ENCODE results near the gene C4orf50.

The C4orf50 gene

DNA sequence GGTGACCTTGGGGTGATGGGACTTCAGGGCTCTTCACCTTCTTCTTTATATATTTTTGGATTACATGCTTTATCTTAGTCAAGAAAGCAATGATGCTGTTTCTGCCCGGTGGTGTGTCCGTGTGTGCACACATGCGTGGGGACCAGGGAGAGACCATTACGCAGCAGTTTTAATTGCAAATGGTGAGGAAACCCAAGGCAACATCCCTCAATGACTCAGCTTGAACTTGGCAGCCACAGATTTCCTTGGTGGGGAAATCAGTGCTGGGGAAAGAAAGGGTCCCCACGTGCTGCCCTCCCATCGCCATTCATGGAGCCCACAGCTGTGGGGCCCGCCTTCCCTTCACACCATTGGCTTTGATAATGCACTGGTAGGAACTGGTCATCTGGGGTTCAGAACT, 46.2 kb upstream of the C4orf50 start:
- no peak for TF ChIP-seq CSRNP3 (CRISPR knock-in tag; IDR thresholded peaks at IDR 0.05)
- no peak for ATAC-seq

GRCh38 chr4:6063684-6064083, 45.5 kb upstream of the C4orf50 start:
- TF ChIP-seq, protein P1, sequence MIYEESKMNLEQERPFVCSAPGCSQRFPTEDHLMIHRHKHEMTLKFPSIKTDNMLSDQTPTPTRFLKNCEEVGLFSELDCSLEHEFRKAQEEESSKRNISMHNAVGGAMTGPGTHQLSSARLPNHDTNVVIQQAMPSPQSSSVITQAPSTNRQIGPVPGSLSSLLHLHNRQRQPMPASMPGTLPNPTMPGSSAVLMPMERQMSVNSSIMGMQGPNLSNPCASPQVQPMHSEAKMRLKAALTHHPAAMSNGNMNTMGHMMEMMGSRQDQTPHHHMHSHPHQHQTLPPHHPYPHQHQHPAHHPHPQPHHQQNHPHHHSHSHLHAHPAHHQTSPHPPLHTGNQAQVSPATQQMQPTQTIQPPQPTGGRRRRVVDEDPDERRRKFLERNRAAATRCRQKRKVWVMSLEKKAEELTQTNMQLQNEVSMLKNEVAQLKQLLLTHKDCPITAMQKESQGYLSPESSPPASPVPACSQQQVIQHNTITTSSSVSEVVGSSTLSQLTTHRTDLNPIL (CRISPR knock-in tag; IDR thresholded peaks at IDR 0.05; ENCODE audit: low read depth): no peak
- TF ChIP-seq TCF4 (CRISPR knock-in tag; IDR thresholded peaks at IDR 0.05; ENCODE audit: borderline replicate concordance): no peak
- no peak for TF ChIP-seq ARNTL (CRISPR knock-in tag; IDR thresholded peaks at IDR 0.05; ENCODE audit: borderline replicate concordance, low read depth)
- TF ChIP-seq ZFP30 (CRISPR knock-in tag; IDR thresholded peaks at IDR 0.05): no peak
- TF ChIP-seq, protein P2, sequence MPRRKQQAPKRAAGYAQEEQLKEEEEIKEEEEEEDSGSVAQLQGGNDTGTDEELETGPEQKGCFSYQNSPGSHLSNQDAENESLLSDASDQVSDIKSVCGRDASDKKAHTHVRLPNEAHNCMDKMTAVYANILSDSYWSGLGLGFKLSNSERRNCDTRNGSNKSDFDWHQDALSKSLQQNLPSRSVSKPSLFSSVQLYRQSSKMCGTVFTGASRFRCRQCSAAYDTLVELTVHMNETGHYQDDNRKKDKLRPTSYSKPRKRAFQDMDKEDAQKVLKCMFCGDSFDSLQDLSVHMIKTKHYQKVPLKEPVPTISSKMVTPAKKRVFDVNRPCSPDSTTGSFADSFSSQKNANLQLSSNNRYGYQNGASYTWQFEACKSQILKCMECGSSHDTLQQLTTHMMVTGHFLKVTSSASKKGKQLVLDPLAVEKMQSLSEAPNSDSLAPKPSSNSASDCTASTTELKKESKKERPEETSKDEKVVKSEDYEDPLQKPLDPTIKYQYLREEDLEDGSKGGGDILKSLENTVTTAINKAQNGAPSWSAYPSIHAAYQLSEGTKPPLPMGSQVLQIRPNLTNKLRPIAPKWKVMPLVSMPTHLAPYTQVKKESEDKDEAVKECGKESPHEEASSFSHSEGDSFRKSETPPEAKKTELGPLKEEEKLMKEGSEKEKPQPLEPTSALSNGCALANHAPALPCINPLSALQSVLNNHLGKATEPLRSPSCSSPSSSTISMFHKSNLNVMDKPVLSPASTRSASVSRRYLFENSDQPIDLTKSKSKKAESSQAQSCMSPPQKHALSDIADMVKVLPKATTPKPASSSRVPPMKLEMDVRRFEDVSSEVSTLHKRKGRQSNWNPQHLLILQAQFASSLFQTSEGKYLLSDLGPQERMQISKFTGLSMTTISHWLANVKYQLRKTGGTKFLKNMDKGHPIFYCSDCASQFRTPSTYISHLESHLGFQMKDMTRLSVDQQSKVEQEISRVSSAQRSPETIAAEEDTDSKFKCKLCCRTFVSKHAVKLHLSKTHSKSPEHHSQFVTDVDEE (CRISPR knock-in tag; IDR thresholded peaks at IDR 0.05): no peak
- TF ChIP-seq TOX (CRISPR knock-in tag; IDR thresholded peaks at IDR 0.05; ENCODE audit: borderline replicate concordance): no peak
- no peak for TF ChIP-seq GLIS3 (CRISPR knock-in tag; IDR thresholded peaks at IDR 0.05)
- TF ChIP-seq ZNF70 (CRISPR knock-in tag; IDR thresholded peaks at IDR 0.05): no peak
- TF ChIP-seq RARB (CRISPR knock-in tag; IDR thresholded peaks at IDR 0.05): no peak
- TF ChIP-seq ZC3H10 (CRISPR knock-in tag; IDR thresholded peaks at IDR 0.05): no peak
- no peak for TF ChIP-seq ZNF565 (CRISPR knock-in tag; conservative IDR thresholded peaks at IDR 0.05; ENCODE audit: low read depth)
- no peak for TF ChIP-seq BACH2 (CRISPR knock-in tag; IDR thresholded peaks at IDR 0.05; ENCODE audit: borderline replicate concordance)
- no peak for TF ChIP-seq ESRRG (CRISPR knock-in tag; IDR thresholded peaks at IDR 0.05)
- no peak for TF ChIP-seq PPARA (CRISPR knock-in tag; IDR thresholded peaks at IDR 0.05; ENCODE audit: borderline replicate concordance)
- ATAC-seq: no peak

GRCh38 chr4:6062133-6062532, 43.9 kb upstream of the C4orf50 start:
- TF ChIP-seq ZNF565 (CRISPR knock-in tag; conservative IDR thresholded peaks at IDR 0.05; ENCODE audit: low read depth): no peak
- TF ChIP-seq ARNTL (CRISPR knock-in tag; IDR thresholded peaks at IDR 0.05; ENCODE audit: borderline replicate concordance, low read depth): no peak
- no peak for TF ChIP-seq ZNF70 (CRISPR knock-in tag; IDR thresholded peaks at IDR 0.05)
- TF ChIP-seq SNAI2 (CRISPR knock-in tag; IDR thresholded peaks at IDR 0.05): no peak
- TF ChIP-seq BACH2 (CRISPR knock-in tag; IDR thresholded peaks at IDR 0.05; ENCODE audit: borderline replicate concordance): no peak
- TF ChIP-seq PPARA (CRISPR knock-in tag; IDR thresholded peaks at IDR 0.05; ENCODE audit: borderline replicate concordance): no peak
- TF ChIP-seq ZFP30 (CRISPR knock-in tag; IDR thresholded peaks at IDR 0.05): no peak
- TF ChIP-seq TOX (CRISPR knock-in tag; IDR thresholded peaks at IDR 0.05; ENCODE audit: borderline replicate concordance): no peak
- TF ChIP-seq CSDC2 (CRISPR knock-in tag; IDR thresholded peaks at IDR 0.05): no peak
- TF ChIP-seq CSRNP3 (CRISPR knock-in tag; IDR thresholded peaks at IDR 0.05): no peak
- TF ChIP-seq, protein P2 (CRISPR knock-in tag; IDR thresholded peaks at IDR 0.05): no peak
- no peak for TF ChIP-seq RARB (CRISPR knock-in tag; IDR thresholded peaks at IDR 0.05)
- TF ChIP-seq ZNF8 (CRISPR knock-in tag; IDR thresholded peaks at IDR 0.05): no peak
- TF ChIP-seq, protein P3, sequence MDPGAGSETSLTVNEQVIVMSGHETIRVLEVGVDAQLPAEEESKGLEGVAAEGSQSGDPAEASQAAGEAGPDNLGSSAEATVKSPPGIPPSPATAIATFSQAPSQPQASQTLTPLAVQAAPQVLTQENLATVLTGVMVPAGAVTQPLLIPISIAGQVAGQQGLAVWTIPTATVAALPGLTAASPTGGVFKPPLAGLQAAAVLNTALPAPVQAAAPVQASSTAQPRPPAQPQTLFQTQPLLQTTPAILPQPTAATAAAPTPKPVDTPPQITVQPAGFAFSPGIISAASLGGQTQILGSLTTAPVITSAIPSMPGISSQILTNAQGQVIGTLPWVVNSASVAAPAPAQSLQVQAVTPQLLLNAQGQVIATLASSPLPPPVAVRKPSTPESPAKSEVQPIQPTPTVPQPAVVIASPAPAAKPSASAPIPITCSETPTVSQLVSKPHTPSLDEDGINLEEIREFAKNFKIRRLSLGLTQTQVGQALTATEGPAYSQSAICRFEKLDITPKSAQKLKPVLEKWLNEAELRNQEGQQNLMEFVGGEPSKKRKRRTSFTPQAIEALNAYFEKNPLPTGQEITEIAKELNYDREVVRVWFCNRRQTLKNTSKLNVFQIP (CRISPR knock-in tag; IDR thresholded peaks at IDR 0.05; ENCODE audit: borderline replicate concordance, low read depth): no peak
- no peak for ATAC-seq

Measured in SK-N-SH treated with all-trans-retinoic acid at 6 μM for 48 hours (cell line).